CD4-positive, CD25-positive, alpha-beta regulatory T cell (primary cell): Measurements from ENCODE around the gene MICAL3. TPM values are rescaled to one million over a fixed set of nuclear protein-coding genes. Genes with fewer than 3 reads are reported as not detected.

ENCODE experiments used
- ATAC-seq, 2 donors: fragments of 150-1000 bp; cut with Tn5 transposase; one replicate each; pipeline ENCODE4 v1.10.0; 2021; ENCODE audit warnings: low read depth in 2 of 2, moderate number of reproducible peaks in 2 of 2, moderate library complexity in 1 of 2
- DNase-seq, 3 donors: peaks; one replicate each; pipeline versions ENCODE4 v3.0.0 to v3.0.0-alpha.2; 2012 to 2022; ENCODE audit warnings: mixed read lengths in 1 of 3
- H3K27ac ChIP-seq: one replicate; pipeline ENCODE4 v1.7.0; 2013; ENCODE audit warnings: mild to moderate bottlenecking, low read length; ENCODE audit not compliant: insufficient read depth, poor library complexity, severe bottlenecking
- H3K27me3 ChIP-seq: one replicate; pipeline ENCODE4 v1.7.0; 2013; ENCODE audit warnings: low read length; ENCODE audit not compliant: control insufficient read depth, insufficient read depth
- H3K36me3 ChIP-seq: one replicate; pipeline ENCODE4 v1.7.0; 2013; ENCODE audit warnings: mild to moderate bottlenecking, low read length, moderate library complexity; ENCODE audit not compliant: control insufficient read depth, insufficient read depth
- H3K4me1 ChIP-seq: 2 replicates; pipeline ENCODE4 v1.7.0; 2013; ENCODE audit warnings: mild to moderate bottlenecking, low read length; ENCODE audit not compliant: insufficient read depth, control insufficient read depth, poor library complexity, severe bottlenecking
- H3K4me3 ChIP-seq: one replicate; pipeline ENCODE4 v1.7.0; 2013; ENCODE audit warnings: low read depth, mild to moderate bottlenecking, low read length, moderate library complexity
- H3K9me3 ChIP-seq, 2 experiments: 1 replicate in 1 of 2; 2 replicates in 1 of 2; pipeline ENCODE4 v1.7.0; 2013; ENCODE audit warnings: low read length in 2 of 2, mild to moderate bottlenecking in 1 of 2, moderate library complexity in 1 of 2; ENCODE audit not compliant: control insufficient read depth in 2 of 2
- H3K27ac Mint-ChIP-seq, 3 donors: one replicate each; pipeline ENCODE4 v1.8.0; 2020 to 2022; ENCODE audit warnings: mild to moderate bottlenecking in 3 of 3, mixed read lengths in 3 of 3, moderate library complexity in 2 of 3
- H3K27me3 Mint-ChIP-seq: one replicate; pipeline ENCODE4 v1.8.0; 2022; ENCODE audit warnings: mild to moderate bottlenecking, mixed read lengths
- H3K36me3 Mint-ChIP-seq: one replicate; pipeline ENCODE4 v1.8.0; 2020; ENCODE audit warnings: mixed read lengths
- H3K4me1 Mint-ChIP-seq, 4 donors: one replicate each; pipeline ENCODE4 v1.8.0; 2020 to 2022; ENCODE audit warnings: mixed read lengths in 4 of 4, mild to moderate bottlenecking in 1 of 4
- H3K4me3 Mint-ChIP-seq, 4 donors: one replicate each; pipeline ENCODE4 v1.8.0; 2020 to 2022; ENCODE audit warnings: mild to moderate bottlenecking in 4 of 4, mixed read lengths in 4 of 4, moderate library complexity in 3 of 4
- H3K9me3 Mint-ChIP-seq, 7 donors: one replicate each; pipeline ENCODE4 v1.8.0; 2020 to 2022; ENCODE audit warnings: mixed read lengths in 7 of 7, mild to moderate bottlenecking in 3 of 7, moderate library complexity in 2 of 7
- polyA plus RNA-seq, 4 donors: library from polyadenylated mRNA; unstranded; fragments of 300-500 nt; fragmentation: Illumina TruSeq; gene quantifications; one replicate each; pipeline ENCODE4 v1.2.3, GENCODE V29; 2021
- total RNA-seq: library from RNA; stranded (reverse); gene quantifications from one replicate; pipeline ENCODE4 v1.2.3, GENCODE V29; 2022

Gene MICAL3
- total and polyA plus RNA-seq, 5 donors from 2014 or later: 0.71 to 39.9 (median 1.8) TPM

GRCh38 chr22:17824457-17824856 lies 199.9 kb downstream of the MICAL3 start:
- Histone ChIP-seq H3K9me3 (no peaks in the 10 kb centered on the region), H3K4me3 (no peak overlapping the region), H3K36me3 (peaks cover 6% of the 10 kb centered on the region), H3K27ac (no peak overlapping the region), H3K4me1 (no peaks in the 10 kb centered on the region), H3K27me3 (no peaks in the 10 kb centered on the region)
- Mint-ChIP-seq H3K27ac (no peak overlapping the region), H3K4me3 (no peak overlapping the region), H3K4me1 (no peaks in the 10 kb centered on the region), H3K36me3 (peaks cover 9% of the 10 kb centered on the region), H3K9me3 (no peaks in the 10 kb centered on the region), H3K27me3 (no peaks in the 10 kb centered on the region)
- ATAC-seq (no peak), DNase-seq (no peak)

- DNase-seq: no peak
- no peaks in the 10 kb centered on the region for H3K9me3 Mint-ChIP-seq
- no peak overlapping the region for H3K27ac ChIP-seq
- peaks cover 9% of the 10 kb centered on the region for H3K36me3 Mint-ChIP-seq
- H3K4me3 ChIP-seq: no peak overlapping the region
- peaks cover 6% of the 10 kb centered on the region for H3K36me3 ChIP-seq
- no peak overlapping the region for H3K27ac Mint-ChIP-seq
- ATAC-seq: no peak
- H3K4me1 ChIP-seq: no peaks in the 10 kb centered on the region
- H3K4me1 Mint-ChIP-seq: no peaks in the 10 kb centered on the region
- no peaks in the 10 kb centered on the region for H3K27me3 Mint-ChIP-seq
- no peak overlapping the region for H3K4me3 Mint-ChIP-seq
- H3K27me3 ChIP-seq: no peaks in the 10 kb centered on the region
- no peaks in the 10 kb centered on the region for H3K9me3 ChIP-seq
Observed at GRCh38 chr22:17823964-17824363, 200.4 kb downstream of the MICAL3 start.

DNA sequence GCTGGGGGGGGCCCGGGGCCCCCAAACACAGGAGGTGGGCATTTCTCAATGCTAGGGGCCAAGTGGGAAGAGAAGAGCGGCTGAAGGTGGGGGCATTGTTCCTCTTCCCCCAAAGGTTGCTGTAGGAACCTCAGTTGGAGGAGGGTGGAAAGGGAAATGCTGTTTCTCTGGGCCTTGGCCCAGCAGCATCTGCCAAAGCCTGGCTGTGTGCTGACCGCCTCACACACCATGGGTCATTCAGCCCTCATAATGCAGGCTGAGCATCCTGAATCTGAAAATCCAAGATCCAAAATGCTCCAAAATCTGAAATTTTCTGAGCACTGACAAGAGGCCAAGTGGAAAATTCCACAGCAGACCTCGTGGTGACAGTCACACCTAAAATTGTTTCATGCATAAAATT lies 201.1 kb downstream of the MICAL3 start:
- DNase-seq: no peak
- no peaks in the 10 kb centered on the region for H3K4me1 Mint-ChIP-seq
- peaks cover 6% of the 10 kb centered on the region for H3K36me3 ChIP-seq
- no peaks in the 10 kb centered on the region for H3K9me3 Mint-ChIP-seq
- H3K4me3 Mint-ChIP-seq: no peak overlapping the region
- H3K27ac Mint-ChIP-seq: no peak overlapping the region
- peaks cover 9% of the 10 kb centered on the region for H3K36me3 Mint-ChIP-seq
- H3K27me3 Mint-ChIP-seq: no peaks in the 10 kb centered on the region
- no peak overlapping the region for H3K4me3 ChIP-seq
- no peaks in the 10 kb centered on the region for H3K9me3 ChIP-seq
- H3K4me1 ChIP-seq: no peaks in the 10 kb centered on the region
- ATAC-seq: no peak
- no peaks in the 10 kb centered on the region for H3K27me3 ChIP-seq
- no peak overlapping the region for H3K27ac ChIP-seq

GRCh38 chr22:17822087-17822486 lies 202.3 kb downstream of the MICAL3 start:
- ATAC-seq (no peak), DNase-seq (no peak)
- Histone ChIP-seq H3K27ac (no peak overlapping the region), H3K9me3 (no peaks in the 10 kb centered on the region), H3K27me3 (no peaks in the 10 kb centered on the region), H3K4me1 (no peaks in the 10 kb centered on the region), H3K36me3 (peaks cover 6% of the 10 kb centered on the region), H3K4me3 (no peak overlapping the region)
- Mint-ChIP-seq H3K27me3 (no peaks in the 10 kb centered on the region), H3K4me1 (no peaks in the 10 kb centered on the region), H3K9me3 (no peaks in the 10 kb centered on the region), H3K4me3 (no peak overlapping the region), H3K36me3 (peaks cover 9% of the 10 kb centered on the region), H3K27ac (no peak overlapping the region)

GRCh38 chr22:17820879-17821439 lies 203.4 kb downstream of the MICAL3 start:
- Mint-ChIP-seq H3K27ac (no peak overlapping the region), H3K4me3 (no peak overlapping the region), H3K36me3 (peaks cover 3% of the 10 kb centered on the region), H3K9me3 (no peaks in the 10 kb centered on the region), H3K27me3 (no peaks in the 10 kb centered on the region), H3K4me1 (no peaks in the 10 kb centered on the region)
- Histone ChIP-seq H3K27ac (no peak overlapping the region), H3K36me3 (peaks cover 13% of the 10 kb centered on the region), H3K4me3 (no peak overlapping the region), H3K4me1 (no peaks in the 10 kb centered on the region), H3K9me3 (no peaks in the 10 kb centered on the region), H3K27me3 (no peaks in the 10 kb centered on the region)
- ATAC-seq (no peak), DNase-seq (no peak)

- Mint-ChIP-seq H3K4me1 (no peaks in the 10 kb centered on the region), H3K27ac (no peak overlapping the region), H3K36me3 (peaks cover 10% of the 10 kb centered on the region), H3K4me3 (no peak overlapping the region), H3K9me3 (no peaks in the 10 kb centered on the region), H3K27me3 (no peaks in the 10 kb centered on the region)
- no peak overlapping the region for H3K27ac ChIP-seq
- peaks cover 15% of the 10 kb centered on the region for H3K36me3 ChIP-seq
- H3K9me3 ChIP-seq: no peaks in the 10 kb centered on the region
- DNase-seq: no peak
- no peak overlapping the region for H3K4me3 ChIP-seq
- no peaks in the 10 kb centered on the region for H3K27me3 ChIP-seq
- no peaks in the 10 kb centered on the region for H3K4me1 ChIP-seq
- ATAC-seq: no peak
Observed at GRCh38 chr22:17818649-17819048, 205.7 kb downstream of the MICAL3 start.

DNA sequence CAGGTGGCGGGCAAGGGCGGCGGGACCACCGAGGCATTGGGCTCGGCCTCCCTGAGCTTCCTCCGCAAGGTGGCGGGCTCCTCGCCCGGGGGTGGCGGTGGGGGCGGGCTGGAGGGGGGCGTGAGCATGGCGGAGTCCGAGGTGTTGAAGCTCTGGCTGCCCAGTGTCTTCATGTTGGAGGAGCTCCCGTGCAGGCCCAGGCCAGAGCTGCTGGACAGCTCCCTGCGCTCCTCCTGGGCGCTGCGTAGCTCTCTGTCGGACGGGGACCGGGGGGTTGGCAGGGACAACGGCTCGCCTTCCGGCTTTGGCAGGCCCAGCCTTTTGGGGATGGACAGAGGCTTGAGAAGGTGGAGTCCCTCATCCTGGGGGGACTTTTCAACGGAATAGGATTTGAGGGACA lies 206.2 kb downstream of the MICAL3 start:
- H3K9me3 Mint-ChIP-seq: no peaks in the 10 kb centered on the region
- no peak for DNase-seq
- no peaks in the 10 kb centered on the region for H3K27me3 Mint-ChIP-seq
- no peak overlapping the region for H3K4me3 Mint-ChIP-seq
- H3K4me1 Mint-ChIP-seq: no peaks in the 10 kb centered on the region
- no peak for ATAC-seq
- Histone ChIP-seq H3K9me3 (no peaks in the 10 kb centered on the region), H3K4me3 (no peak overlapping the region), H3K4me1 (no peaks in the 10 kb centered on the region), H3K36me3 (peaks cover 15% of the 10 kb centered on the region), H3K27ac (no peak overlapping the region), H3K27me3 (no peaks in the 10 kb centered on the region)
- peaks cover 10% of the 10 kb centered on the region for H3K36me3 Mint-ChIP-seq
- H3K27ac Mint-ChIP-seq: no peak overlapping the region

DNA sequence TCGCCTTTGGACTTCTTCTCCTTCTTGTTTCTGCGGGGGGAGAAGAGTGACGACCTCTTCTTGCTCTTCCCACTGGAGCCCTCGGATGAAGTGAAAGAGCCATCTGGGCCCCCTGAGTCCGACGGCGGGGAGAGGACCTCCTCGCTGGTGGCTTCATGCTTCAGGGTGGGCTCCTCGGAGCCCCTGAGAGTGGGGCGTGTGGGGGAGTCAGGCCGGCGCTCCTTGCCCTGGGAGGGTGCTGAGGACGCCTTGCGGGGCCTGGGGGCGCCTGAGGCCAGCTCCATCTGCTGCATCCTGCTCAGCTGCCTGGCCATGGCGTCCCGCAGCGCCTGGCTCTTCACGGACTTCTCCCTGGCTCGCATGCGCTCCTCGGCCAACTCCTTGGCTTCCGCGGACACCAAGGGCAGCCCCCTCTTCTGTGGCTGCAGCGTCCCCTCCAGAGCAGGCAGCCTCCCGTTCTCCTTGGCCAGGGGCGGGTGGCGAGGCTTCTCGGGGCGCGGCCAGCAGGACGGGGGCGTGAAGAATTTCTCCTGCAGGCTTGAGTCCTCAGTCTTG lies 206.8 kb downstream of the MICAL3 start:
- Mint-ChIP-seq H3K27ac (no peak overlapping the region), H3K4me1 (no peaks in the 10 kb centered on the region), H3K36me3 (peaks cover 7% of the 10 kb centered on the region), H3K9me3 (no peaks in the 10 kb centered on the region), H3K4me3 (no peak overlapping the region), H3K27me3 (no peaks in the 10 kb centered on the region)
- Histone ChIP-seq H3K27me3 (no peaks in the 10 kb centered on the region), H3K9me3 (no peaks in the 10 kb centered on the region), H3K36me3 (peaks cover 19% of the 10 kb centered on the region), H3K4me3 (no peak overlapping the region), H3K4me1 (no peaks in the 10 kb centered on the region), H3K27ac (no peak overlapping the region)
- DNase-seq: no peak
- no peak for ATAC-seq
